ENCODE results near the gene SHKBP1. TPM values are rescaled to one million over a fixed set of nuclear protein-coding genes. Genes with fewer than 3 reads are reported as not detected.

The SHKBP1 gene
- total RNA-seq, 1 donor from 2014 or later = 14.8 TPM

- H3K4me1 ChIP-seq = peaks cover 9% of the 10 kb centered on the region
- intact Hi-C loops (cut with micrococcal nuclease) = no loop called here
- H3K27me3 ChIP-seq (ENCODE audit: low read depth) = no peaks in the 10 kb centered on the region
- H3K9me3 ChIP-seq (replicated peaks) = peaks cover 9% of the 10 kb centered on the region
- no peak overlapping the region for H3K27ac ChIP-seq (replicated peaks)
- no peak for DNase-seq
- TF ChIP-seq CTCF (IDR thresholded peaks at IDR 0.05; ENCODE audit: borderline replicate concordance) = no peak
- peak overlapping the region; percentile 67 for H3K4me3 ChIP-seq
- peaks cover 5% of the 10 kb centered on the region for H3K36me3 ChIP-seq
Observed at GRCh38 chr19:40530091-40530901, 46.4 kb upstream of the SHKBP1 start.

DNA sequence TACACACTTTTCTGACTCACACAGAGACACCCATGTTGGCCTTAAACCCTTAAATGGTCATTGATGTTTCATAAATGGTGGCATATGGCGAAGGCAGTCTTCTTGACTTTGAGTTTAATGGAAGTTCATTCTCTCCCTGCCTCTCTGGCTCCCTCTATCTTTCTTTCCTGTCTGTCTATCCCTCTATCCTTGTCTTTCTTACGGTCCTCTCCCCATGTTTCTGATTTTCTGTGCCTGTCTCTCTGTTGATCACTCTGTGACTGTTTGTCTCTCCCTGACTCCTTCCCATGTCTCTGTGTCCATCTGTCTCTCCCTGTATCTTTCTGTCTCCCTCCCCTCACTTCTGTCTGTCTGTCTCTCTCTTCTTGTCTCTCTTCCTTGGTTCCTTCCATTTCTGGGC lies 43.2 kb upstream of the SHKBP1 start:
- no peaks in the 10 kb centered on the region for H3K27me3 ChIP-seq (ENCODE audit: low read depth)
- no peak for DNase-seq
- no peak for TF ChIP-seq CTCF (IDR thresholded peaks at IDR 0.05; ENCODE audit: borderline replicate concordance)
- intact Hi-C loops (cut with micrococcal nuclease) = no loop called here
- H3K36me3 ChIP-seq = peaks cover 5% of the 10 kb centered on the region
- H3K4me1 ChIP-seq = peaks cover 9% of the 10 kb centered on the region
- no peak overlapping the region for H3K4me3 ChIP-seq
- peaks cover 9% of the 10 kb centered on the region for H3K9me3 ChIP-seq (replicated peaks)
- H3K27ac ChIP-seq (replicated peaks) = no peak overlapping the region

DNA sequence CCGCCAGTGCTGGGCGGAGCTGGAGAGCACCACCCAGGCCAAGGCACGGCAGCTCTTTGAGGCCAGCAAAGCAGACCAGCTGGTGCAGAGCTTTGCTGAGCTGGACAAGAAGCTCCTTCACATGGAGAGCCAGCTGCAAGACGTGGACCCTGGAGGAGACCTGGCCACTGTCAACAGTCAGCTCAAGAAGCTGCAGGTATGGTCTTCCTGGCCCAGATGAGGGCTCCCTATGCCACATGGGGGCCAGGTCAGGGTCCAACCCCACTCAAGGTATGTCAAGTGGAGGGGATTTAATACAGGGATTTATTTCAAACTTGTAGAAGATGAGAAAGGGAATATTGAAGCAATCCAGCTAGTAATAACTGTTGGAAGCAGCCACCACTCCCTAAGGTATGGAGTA lies 42.5 kb upstream of the SHKBP1 start:
- H3K27ac ChIP-seq (replicated peaks) = no peak overlapping the region
- H3K4me1 ChIP-seq = peaks cover 9% of the 10 kb centered on the region
- H3K9me3 ChIP-seq (replicated peaks) = peaks cover 9% of the 10 kb centered on the region
- no peak for TF ChIP-seq CTCF (IDR thresholded peaks at IDR 0.05; ENCODE audit: borderline replicate concordance)
- intact Hi-C loops (cut with micrococcal nuclease) = no loop called here
- no peak overlapping the region for H3K4me3 ChIP-seq
- H3K27me3 ChIP-seq (ENCODE audit: low read depth) = no peaks in the 10 kb centered on the region
- no peak for DNase-seq
- peaks cover 5% of the 10 kb centered on the region for H3K36me3 ChIP-seq

GRCh38 chr19:40539070-40539469 lies 37.6 kb upstream of the SHKBP1 start:
- Histone ChIP-seq H3K27ac (replicated peaks) (no peak overlapping the region), H3K9me3 (replicated peaks) (peaks cover 5% of the 10 kb centered on the region), H3K36me3 (peaks cover 4% of the 10 kb centered on the region), H3K4me3 (no peak overlapping the region), H3K4me1 (peaks cover 19% of the 10 kb centered on the region), H3K27me3 (ENCODE audit: low read depth) (no peaks in the 10 kb centered on the region)
- no peak for DNase-seq
- no peak for TF ChIP-seq CTCF (IDR thresholded peaks at IDR 0.05; ENCODE audit: borderline replicate concordance)
- intact Hi-C loops (cut with micrococcal nuclease) = no loop called here

GRCh38 chr19:40542202-40542859 lies 34.3 kb upstream of the SHKBP1 start:
- H3K27me3 ChIP-seq (ENCODE audit: low read depth) = no peaks in the 10 kb centered on the region
- H3K36me3 ChIP-seq = no peaks in the 10 kb centered on the region
- TF ChIP-seq CTCF (IDR thresholded peaks at IDR 0.05; ENCODE audit: borderline replicate concordance) = peak; percentile 24
- H3K9me3 ChIP-seq (replicated peaks) = no peaks in the 10 kb centered on the region
- peaks cover 19% of the 10 kb centered on the region for H3K4me1 ChIP-seq
- intact Hi-C loops (cut with micrococcal nuclease) = no loop called here
- H3K4me3 ChIP-seq = no peak overlapping the region
- peak; percentile 86 for DNase-seq
- H3K27ac ChIP-seq (replicated peaks) = peak overlapping the region; percentile 47
